Skeletal muscle cell (primary cell): ENCODE data around the gene WEE1.
"Not testable (repeated sequence)": the region's sequence is repeated elsewhere in the genome, so short reads cannot be mapped to it uniquely, and the experiment has no call there.

Source experiments
- DNase-seq: peaks from one replicate; pipeline ENCODE4 v3.0.0-alpha.2; 2010; ENCODE audit warnings: low read depth
- H3K4me3 ChIP-seq: 2 replicates; pipeline ENCODE4 v1.5.1; 2011; ENCODE audit warnings: low read depth, mild to moderate bottlenecking, control low read depth, low read length, moderate library complexity

The WEE1 gene

GRCh38 chr11:9573052-9573774 lies at the start of gene WEE1:
Gene WEE1, plus strand, starts transcription at chr11:9573670. Its CDS starts 264 bp downstream, at chr11:9573934.
- peak; percentile 93 for DNase-seq
- H3K4me3 ChIP-seq: peak within 1 kb of the TSS; percentile 88

DNA sequence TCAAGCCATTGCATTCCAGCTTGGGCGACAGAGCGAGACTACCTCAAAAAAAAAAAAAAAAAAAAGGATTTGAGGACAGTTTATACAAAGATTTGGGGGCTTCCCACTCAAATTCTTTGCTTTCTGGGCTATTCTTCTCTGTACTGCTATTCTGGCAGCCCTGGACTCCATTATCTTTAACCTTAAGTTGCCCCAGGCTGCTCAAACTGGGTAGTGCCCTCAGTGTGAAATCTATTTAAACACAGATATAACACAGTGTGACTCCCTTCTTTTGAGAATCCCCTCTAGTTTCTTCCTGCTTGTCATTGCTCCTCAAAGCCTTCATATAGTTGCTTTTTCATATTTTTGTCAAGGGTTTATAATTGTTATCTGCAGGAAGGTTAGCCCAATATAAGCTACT lies 49.5 kb upstream of the WEE1 start:
- no peak overlapping the region for H3K4me3 ChIP-seq
- no peak for DNase-seq

DNA sequence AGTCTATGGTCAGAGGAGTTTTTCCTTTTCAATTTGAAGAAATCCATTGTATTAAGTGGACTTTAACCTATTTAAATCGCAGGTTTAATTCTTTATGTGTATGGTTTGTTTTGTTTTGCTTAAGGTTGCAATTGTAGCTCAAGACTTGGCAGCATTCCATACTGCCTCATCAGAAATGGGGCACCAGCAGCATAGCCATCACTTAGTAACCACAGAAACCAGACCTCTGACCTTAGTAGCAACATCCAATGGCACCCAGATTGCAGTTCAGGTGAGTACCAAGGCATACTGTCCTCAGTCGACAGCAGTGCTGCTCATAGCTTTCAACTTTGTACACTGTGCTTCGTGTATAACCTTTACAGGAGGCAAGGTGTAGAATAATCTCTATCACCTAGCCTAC lies 48.4 kb upstream of the WEE1 start:
- DNase-seq: peak; percentile 21
- H3K4me3 ChIP-seq: no peak overlapping the region

- peak; percentile 78 for DNase-seq
- H3K4me3 ChIP-seq: no peak overlapping the region
These were observed 45.9 kb upstream of the WEE1 start for GRCh38 chr11:9527481-9528135.

GRCh38 chr11:9528136-9528501 lies 45.4 kb upstream of the WEE1 start:
- DNase-seq: no peak
- H3K4me3 ChIP-seq: no peak overlapping the region

GRCh38 chr11:9528573-9529333 lies 44.7 kb upstream of the WEE1 start:
- H3K4me3 ChIP-seq: no peak overlapping the region
- DNase-seq: no peak

DNA sequence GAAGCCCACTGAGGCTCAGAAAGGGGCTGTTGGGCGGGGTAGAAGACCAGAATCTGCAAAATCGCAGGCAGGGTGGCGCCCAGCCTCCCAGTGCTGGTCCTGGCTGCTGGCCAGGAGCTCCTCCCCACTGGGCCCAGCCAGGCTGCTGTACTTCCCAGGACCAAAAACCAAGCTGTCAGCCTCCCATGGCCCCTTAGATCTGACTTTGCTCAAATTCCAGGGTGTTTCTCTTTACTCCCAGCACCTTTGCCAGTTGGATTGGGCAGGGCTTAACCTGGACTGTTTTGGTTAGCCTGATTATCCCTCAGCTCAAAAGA lies 44.2 kb upstream of the WEE1 start:
- DNase-seq: no peak
- H3K4me3 ChIP-seq: no peak overlapping the region

DNA sequence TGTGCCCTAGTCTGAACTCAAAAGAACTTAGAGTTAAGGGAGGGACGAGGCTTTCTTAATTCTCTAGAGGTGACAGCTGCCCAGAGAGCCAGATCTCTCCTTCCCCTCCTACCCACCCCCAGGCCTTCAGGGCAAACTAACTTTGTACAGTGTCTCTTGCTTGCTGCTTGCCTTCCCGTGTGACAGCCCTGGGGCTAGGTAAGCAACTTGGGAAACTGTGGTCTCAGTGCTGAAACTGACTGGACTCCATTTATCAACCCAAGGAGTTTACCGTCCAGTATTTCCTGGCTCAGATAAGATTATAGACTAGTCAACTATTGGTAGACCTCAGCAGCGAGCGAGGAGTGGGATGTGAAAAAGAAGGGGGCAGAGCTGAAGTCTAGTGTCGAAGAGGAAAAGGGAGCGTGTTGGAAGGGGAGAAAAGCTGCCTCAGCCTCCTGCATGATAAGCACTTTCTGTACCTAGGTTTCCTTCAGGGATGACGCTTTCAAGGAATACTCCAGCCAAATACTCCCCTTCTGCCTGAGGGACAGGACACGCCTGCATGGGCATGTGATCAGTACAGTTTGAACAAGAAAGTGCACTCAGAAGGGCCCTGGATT lies 43.3 kb upstream of the WEE1 start:
- no peak overlapping the region for H3K4me3 ChIP-seq
- no peak for DNase-seq

DNA sequence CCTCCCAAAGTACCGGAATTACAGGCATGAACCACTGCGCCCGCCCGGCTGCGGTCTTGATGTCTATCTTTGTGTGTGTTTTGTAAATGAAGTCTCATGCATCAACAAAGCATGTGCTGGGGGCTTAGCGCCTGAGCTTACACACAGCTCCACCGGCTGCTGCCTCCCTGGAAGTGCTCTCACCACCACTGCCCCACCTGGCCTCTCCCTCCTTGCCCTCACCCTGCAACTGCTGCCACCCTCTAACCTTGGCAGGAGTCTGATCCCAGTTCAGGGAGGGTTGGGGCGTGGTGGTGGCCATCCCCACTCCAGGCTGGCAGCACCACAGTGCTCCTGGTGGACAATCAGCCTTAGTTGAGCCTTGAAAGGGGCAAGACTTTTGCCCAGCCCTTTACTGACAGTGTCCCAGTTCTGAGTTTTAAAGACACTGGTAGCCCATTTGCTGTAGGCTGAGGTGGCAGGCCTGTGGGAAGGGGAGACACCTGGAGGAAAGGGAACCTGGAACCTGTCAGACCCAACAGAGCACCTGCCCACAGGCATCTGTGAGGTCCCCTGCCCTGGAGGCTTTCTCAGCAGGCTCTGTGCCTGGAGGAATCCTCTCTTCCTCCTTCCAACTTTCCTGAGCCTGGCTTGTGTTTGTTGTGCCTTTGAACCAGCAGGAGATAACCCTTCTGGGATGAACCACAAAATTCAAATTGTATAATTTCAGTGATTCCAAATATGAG lies 42.4 kb upstream of the WEE1 start:
- DNase-seq: no peak

DNA sequence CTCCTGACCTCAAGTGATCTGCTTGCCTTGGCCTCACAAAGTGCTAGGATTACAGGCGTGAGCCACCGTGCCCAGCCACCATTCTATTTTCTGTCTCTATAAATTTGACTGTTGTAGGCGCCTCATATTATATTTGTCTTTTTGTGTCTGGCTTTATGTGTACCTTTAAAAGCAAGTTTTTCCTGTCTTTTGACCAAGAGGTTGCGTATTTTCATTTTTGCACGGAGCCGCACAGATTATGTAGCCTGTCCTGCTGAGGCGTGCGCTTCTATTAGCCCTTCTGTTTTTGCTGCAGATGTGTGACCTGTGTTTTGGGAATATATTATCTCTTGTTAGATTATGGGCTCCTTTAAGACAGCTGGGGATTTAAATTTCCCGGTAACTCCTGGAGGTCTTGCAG lies 40.4 kb upstream of the WEE1 start:
- no peak overlapping the region for H3K4me3 ChIP-seq
- DNase-seq: no peak

More for the DNA sequence above, 42.4 kb upstream of the WEE1 start:
- H3K4me3 ChIP-seq: no peak overlapping the region

GRCh38 chr11:9533736-9534473 lies 39.6 kb upstream of the WEE1 start:
- H3K4me3 ChIP-seq: no peak overlapping the region
- no peak for DNase-seq

DNA sequence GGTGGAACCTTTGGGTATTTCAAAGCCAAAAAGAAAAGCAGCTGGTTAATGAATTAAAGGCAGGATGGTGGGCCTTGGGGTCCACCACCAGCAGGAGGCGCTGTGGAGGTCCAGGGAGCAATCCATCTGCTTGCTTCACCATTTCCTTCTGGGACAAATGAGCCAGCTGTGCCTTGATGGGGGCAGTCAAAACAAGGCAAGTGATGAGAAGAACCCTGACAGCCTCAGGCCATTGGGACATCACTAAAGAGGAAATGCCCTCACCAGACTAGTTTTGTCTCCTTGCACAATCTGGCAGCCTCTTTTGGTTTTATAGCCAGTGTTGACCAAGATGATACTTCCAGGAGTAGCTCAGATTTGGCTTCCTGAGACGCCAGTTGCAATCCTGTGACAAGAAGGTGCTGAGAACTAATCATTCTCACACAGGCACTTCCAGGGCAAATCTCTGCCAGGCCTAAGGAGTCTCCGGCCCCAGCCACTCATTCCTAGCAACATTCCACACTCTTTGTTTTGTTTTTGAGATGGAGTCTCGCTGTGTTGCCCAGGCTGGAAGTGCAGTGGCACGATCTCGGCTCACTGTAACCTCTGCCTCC lies 38.2 kb upstream of the WEE1 start:
- no peak overlapping the region for H3K4me3 ChIP-seq
- peak; percentile 51 for DNase-seq

GRCh38 chr11:9538548-9538947 lies 34.9 kb upstream of the WEE1 start:
- H3K4me3 ChIP-seq: no peak overlapping the region
- no peak for DNase-seq

GRCh38 chr11:9549216-9549615 lies 24.3 kb upstream of the WEE1 start:
- not testable (repeated sequence) for DNase-seq, H3K4me3 ChIP-seq

GRCh38 chr11:9550191-9550628 lies 23.3 kb upstream of the WEE1 start:
- DNase-seq: no peak
- H3K4me3 ChIP-seq: no peak overlapping the region

DNA sequence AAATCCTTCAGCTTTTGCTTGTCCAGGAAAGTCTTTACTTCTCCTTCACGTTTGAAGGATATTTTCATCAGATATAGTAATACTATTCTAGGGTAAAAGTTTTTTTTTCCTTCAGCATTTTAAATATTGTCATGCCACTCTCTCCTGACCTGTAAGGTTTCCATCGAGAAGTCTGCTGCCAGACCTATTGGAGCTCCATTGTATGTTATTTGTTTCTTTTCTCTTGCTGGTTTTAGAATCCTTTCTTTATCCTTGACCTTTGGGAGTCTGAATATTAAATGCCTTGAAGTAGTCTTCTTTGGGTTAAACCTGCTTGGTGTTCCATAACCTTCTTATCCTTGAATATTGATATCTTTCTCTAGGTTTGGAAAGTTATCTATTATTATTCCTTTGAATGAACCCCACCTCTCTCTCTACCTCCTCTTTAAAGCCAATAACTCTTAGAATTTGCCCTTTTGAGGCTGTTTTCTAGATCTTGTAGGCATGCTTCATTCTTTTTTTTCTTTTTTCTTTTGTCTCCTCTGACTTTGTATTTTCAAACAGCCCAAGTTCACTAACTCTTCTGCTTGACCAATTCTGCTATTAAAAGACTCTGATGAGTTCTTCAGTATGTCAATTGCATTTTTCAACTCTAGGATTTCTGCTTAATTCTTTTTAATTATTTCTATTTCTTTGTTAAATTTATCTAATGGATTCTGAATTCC lies 12.0 kb upstream of the WEE1 start:
- DNase-seq: no peak
- no peak overlapping the region for H3K4me3 ChIP-seq

DNA sequence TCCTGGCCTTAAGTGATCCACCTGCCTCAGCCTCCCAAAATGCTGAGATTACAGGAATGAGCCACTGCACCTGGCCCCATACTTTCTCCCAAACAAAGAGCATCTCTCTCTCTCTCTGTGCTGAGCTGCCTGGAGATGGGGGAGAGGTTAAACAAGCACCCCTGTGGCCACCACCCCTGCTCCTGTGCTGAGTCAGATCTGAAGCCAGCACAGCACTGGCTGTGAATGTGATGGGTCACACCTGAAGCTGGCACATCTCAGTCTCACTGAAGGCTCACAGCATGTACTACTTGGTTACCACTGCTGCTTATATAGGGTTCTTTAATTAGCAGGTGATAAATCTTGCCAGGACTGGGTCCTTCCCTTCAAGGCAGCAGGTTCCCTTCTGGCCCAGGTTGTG lies 10.8 kb upstream of the WEE1 start:
- no peak for DNase-seq
- H3K4me3 ChIP-seq: no peak overlapping the region

DNA sequence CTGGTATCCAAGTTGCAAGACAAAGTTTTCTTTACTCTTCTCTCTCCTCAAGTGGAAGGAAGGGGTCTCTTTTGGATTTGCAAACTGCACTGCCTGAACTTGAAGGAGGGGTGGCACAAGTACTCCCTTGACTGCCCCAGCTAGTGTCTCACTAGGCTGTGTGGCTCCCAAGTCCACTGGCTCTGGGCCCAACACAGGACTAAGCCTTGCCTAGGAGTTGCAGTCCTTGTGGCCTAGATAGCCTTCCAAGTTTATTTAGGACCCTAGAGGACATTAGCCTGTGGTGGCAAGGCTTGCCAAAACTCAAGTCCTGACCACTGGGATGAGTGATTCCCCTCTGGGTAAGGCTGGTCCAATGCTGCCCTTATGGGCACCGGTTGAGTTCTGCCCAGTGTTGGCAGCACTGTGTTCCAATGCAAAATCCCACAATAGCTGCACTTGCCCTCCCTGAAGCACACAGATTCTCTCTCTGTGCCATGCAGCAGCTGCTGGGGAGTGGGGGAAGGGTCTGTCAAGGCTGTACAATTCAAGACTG lies 10.2 kb upstream of the WEE1 start:
- H3K4me3 ChIP-seq: no peak overlapping the region
- DNase-seq: no peak
